ENCODE results near the gene ZNF324B.
A peak's percentile ranks its signal among the peaks of the same experiment; 100 is the strongest.

The ZNF324B gene

GRCh38 chr19:58428617-58429016 lies 22.8 kb upstream of the ZNF324B start:
- H3K9me3 ChIP-seq (ENCODE audit: severe bottlenecking): peaks cover 56% of the 10 kb centered on the region
- peak overlapping the region; percentile 47 for H3K27ac ChIP-seq (ENCODE audit: poor library complexity, severe bottlenecking)
- DNase-seq (ENCODE audit: low spot score) (no peak), ATAC-seq (ENCODE audit: low read depth) (peak; percentile 71)
- peaks cover 15% of the 10 kb centered on the region for H3K36me3 ChIP-seq (ENCODE audit: low read depth)
- peaks cover 8% of the 10 kb centered on the region for H3K4me1 ChIP-seq (ENCODE audit: insufficient read depth, poor library complexity, severe bottlenecking)
- no peak overlapping the region for H3K4me3 ChIP-seq (ENCODE audit: severe bottlenecking)
- H3K27me3 ChIP-seq (ENCODE audit: insufficient read depth, poor library complexity, severe bottlenecking): no peaks in the 10 kb centered on the region
- no peak for TF ChIP-seq CTCF (IDR thresholded peaks at IDR 0.05; ENCODE audit: poor library complexity, severe bottlenecking)

- H3K27me3 ChIP-seq (ENCODE audit: insufficient read depth, poor library complexity, severe bottlenecking): no peaks in the 10 kb centered on the region
- H3K4me1 ChIP-seq (ENCODE audit: insufficient read depth, poor library complexity, severe bottlenecking): peaks cover 8% of the 10 kb centered on the region
- no peak overlapping the region for H3K27ac ChIP-seq (ENCODE audit: poor library complexity, severe bottlenecking)
- DNase-seq (ENCODE audit: low spot score) (no peak), ATAC-seq (ENCODE audit: low read depth) (no peak)
- H3K9me3 ChIP-seq (ENCODE audit: severe bottlenecking): peaks cover 67% of the 10 kb centered on the region
- H3K36me3 ChIP-seq (ENCODE audit: low read depth): peaks cover 27% of the 10 kb centered on the region
- H3K4me3 ChIP-seq (ENCODE audit: severe bottlenecking): no peak overlapping the region
- TF ChIP-seq CTCF (IDR thresholded peaks at IDR 0.05; ENCODE audit: poor library complexity, severe bottlenecking): no peak
Measured at GRCh38 chr19:58429745-58430144, 21.7 kb upstream of the ZNF324B start.

- no peak for TF ChIP-seq CTCF (IDR thresholded peaks at IDR 0.05; ENCODE audit: poor library complexity, severe bottlenecking)
Measured at GRCh38 chr19:58434217-58434616, 17.2 kb upstream of the ZNF324B start.

GRCh38 chr19:58439576-58440554 lies 11.6 kb upstream of the ZNF324B start, which contains the start of gene ZNF132:
Gene ZNF132, minus strand, starts transcription at chr19:58440153. Its CDS starts 332 bp downstream, at chr19:58439821.
- ATAC-seq (ENCODE audit: low read depth): peak; percentile 98
- H3K27ac ChIP-seq (ENCODE audit: poor library complexity, severe bottlenecking): peak within 1 kb of the TSS; percentile 29
- DNase-seq (ENCODE audit: low spot score): peak; percentile 98
- peak within 1 kb of the TSS; percentile 55 for H3K4me3 ChIP-seq (ENCODE audit: severe bottlenecking)
- H3K27me3 ChIP-seq (ENCODE audit: insufficient read depth, poor library complexity, severe bottlenecking): no peaks in the 10 kb centered on the region
- H3K4me1 ChIP-seq (ENCODE audit: insufficient read depth, poor library complexity, severe bottlenecking): no peaks in the 10 kb centered on the region
- peaks cover 12% of the 10 kb centered on the region for H3K9me3 ChIP-seq (ENCODE audit: severe bottlenecking)
- peaks cover 34% of the 10 kb centered on the region for H3K36me3 ChIP-seq (ENCODE audit: low read depth)
- no peak for TF ChIP-seq CTCF (IDR thresholded peaks at IDR 0.05; ENCODE audit: poor library complexity, severe bottlenecking)

More at GRCh38 chr19:58434217-58434616, 17.2 kb upstream of the ZNF324B start:
- H3K27ac ChIP-seq (ENCODE audit: poor library complexity, severe bottlenecking): no peak overlapping the region
- H3K9me3 ChIP-seq (ENCODE audit: severe bottlenecking): peaks cover 61% of the 10 kb centered on the region
- no peak for DNase-seq (ENCODE audit: low spot score)
- no peak overlapping the region for H3K4me3 ChIP-seq (ENCODE audit: severe bottlenecking)
- no peaks in the 10 kb centered on the region for H3K4me1 ChIP-seq (ENCODE audit: insufficient read depth, poor library complexity, severe bottlenecking)
- H3K27me3 ChIP-seq (ENCODE audit: insufficient read depth, poor library complexity, severe bottlenecking): no peaks in the 10 kb centered on the region
- peaks cover 62% of the 10 kb centered on the region for H3K36me3 ChIP-seq (ENCODE audit: low read depth)
- no peak for ATAC-seq (ENCODE audit: low read depth)

Measured in RWPE2 (cell line).